K562 (cell line): ENCODE data around the gene SPOCD1. TPM values are rescaled to one million over a fixed set of nuclear protein-coding genes. Genes with fewer than 3 reads are reported as not detected.

Experiments
- BHLHE40 ChIP-seq: IDR thresholded peaks from 2 replicates; pipeline ENCODE4 v1.6.1; 2011; ENCODE audit warnings: low read length, improper control_type of control experiment
- CBFA2T3 ChIP-seq: fragments of 450-650 bp; IDR thresholded peaks from 2 replicates; pipeline ENCODE4 v1.6.1; 2017
- HNRNPLL ChIP-seq: fragments of 200-400 bp; formaldehyde crosslinking; IDR thresholded peaks from 2 replicates; pipeline ENCODE4 v1.6.1; 2017; ENCODE audit warnings: low read length, low read depth, mild to moderate bottlenecking; ENCODE audit not compliant: poor library complexity, severe bottlenecking
- IFI16 ChIP-seq: fragments of 250-450 bp; sonication (Bioruptor Pico); IDR thresholded peaks from 2 replicates; pipeline ENCODE4 v2.1.2; 2022; ENCODE audit warnings: mild to moderate bottlenecking, inconsistent platforms
- KLF1 ChIP-seq: fragments of 450-650 bp; IDR thresholded peaks from 2 replicates; pipeline ENCODE4 v1.6.1; 2016; ENCODE audit warnings: missing genetic modification characterization, missing compliant biosample characterization
- REST ChIP-seq, 2 experiments: fragments of 450-650 bp; formaldehyde crosslinking in 1 of 2; IDR thresholded peaks; 2 replicates each; pipeline versions ENCODE4 v1.4.0 to v1.6.1; 2014 to 2020; ENCODE audit warnings: mild to moderate bottlenecking in 2 of 2, borderline replicate concordance in 1 of 2, low read depth in 1 of 2
- RFX1 ChIP-seq: fragments of 450-650 bp; IDR thresholded peaks from 2 replicates; pipeline ENCODE4 v1.6.1; 2016; ENCODE audit warnings: mild to moderate bottlenecking, moderate library complexity
- TAL1 ChIP-seq: fragments of 450-650 bp; IDR thresholded peaks from 2 replicates; pipeline ENCODE4 v1.6.1; 2016; ENCODE audit warnings: mild to moderate bottlenecking
- TFAM ChIP-seq: fragments of 250-450 bp; sonication (Bioruptor Pico); conservative IDR thresholded peaks from 2 replicates; pipeline ENCODE4 v1.5.0; 2021; ENCODE audit warnings: mild to moderate bottlenecking, moderate library complexity
- ZNF184 ChIP-seq: sonication (generic); formaldehyde crosslinking; IDR thresholded peaks from 2 replicates; pipeline ENCODE4 v1.5.0; 2020; ENCODE audit warnings: missing genetic modification reagents
- ZNF707 ChIP-seq: fragments of 250-450 bp; sonication (Bioruptor Pico); conservative IDR thresholded peaks from 2 replicates; pipeline ENCODE4 v1.8.0; 2022; ENCODE audit warnings: inconsistent platforms, mild to moderate bottlenecking, moderate library complexity
- polyA plus RNA-seq, 8 experiments: library from polyadenylated mRNA; depleted of rRNA in 4 of 8; stranded (reverse) in 5 of 8; unstranded in 3 of 8; fragments of >200 nt; fragmentation: Nextera tagmentation in 2 of 8; fragmentation: Illumina TruSeq in 1 of 8; extraction: Ambion mirVana in 2 of 8; extraction: Trizol in 1 of 8; gene quantifications; 2 replicates each; pipeline versions ENCODE4 v1.2.1 to v1.2.3, GENCODE V29; 2011 to 2014; ENCODE audit warnings: inconsistent platforms in 1 of 8, missing spikeins in 1 of 8
- total RNA-seq, 7 experiments: library from RNA; depleted of rRNA in 6 of 7; stranded (reverse); fragments of >200 nt in 6 of 7; fragmentation: Illumina TruSeq in 2 of 7; extraction: Trizol in 2 of 7; gene quantifications; 2 replicates each; pipeline versions ENCODE4 v1.2.1 to v1.2.3, GENCODE V29; 2011 to 2021; ENCODE audit warnings: low replicate concordance in 1 of 7
- TF ChIP-seq, protein P1 (sequence below): sonication (generic); formaldehyde crosslinking; IDR thresholded peaks from 2 replicates; pipeline ENCODE4 v1.8.1; 2023; ENCODE audit warnings: mild to moderate bottlenecking, missing genetic modification reagents
- TF ChIP-seq, protein P2 (sequence below): fragments of 150-350 bp; IDR thresholded peaks from 2 replicates; pipeline ENCODE4 v1.6.1; 2014; ENCODE audit warnings: low read depth, mild to moderate bottlenecking, low read length, borderline replicate concordance

Gene SPOCD1
- total and polyA plus RNA-seq, 9 of the 15 experiments (the other 6 are each of a cell fraction or from before 2014, with no cell fraction given), result 0.03 to 0.71 (median 0.26) TPM; not detected in 1

GRCh38 chr1:31831397-31832378, 15.9 kb upstream of the SPOCD1 start (continued):
- no peak for TF ChIP-seq REST (IDR thresholded peaks at IDR 0.05; ENCODE audit: borderline replicate concordance)
- TF ChIP-seq REST (CRISPR knock-in tag; IDR thresholded peaks at IDR 0.05; ENCODE audit: low read depth), result no peak
- no peak for TF ChIP-seq IFI16 (CRISPR knock-in tag)
- TF ChIP-seq, protein P1, sequence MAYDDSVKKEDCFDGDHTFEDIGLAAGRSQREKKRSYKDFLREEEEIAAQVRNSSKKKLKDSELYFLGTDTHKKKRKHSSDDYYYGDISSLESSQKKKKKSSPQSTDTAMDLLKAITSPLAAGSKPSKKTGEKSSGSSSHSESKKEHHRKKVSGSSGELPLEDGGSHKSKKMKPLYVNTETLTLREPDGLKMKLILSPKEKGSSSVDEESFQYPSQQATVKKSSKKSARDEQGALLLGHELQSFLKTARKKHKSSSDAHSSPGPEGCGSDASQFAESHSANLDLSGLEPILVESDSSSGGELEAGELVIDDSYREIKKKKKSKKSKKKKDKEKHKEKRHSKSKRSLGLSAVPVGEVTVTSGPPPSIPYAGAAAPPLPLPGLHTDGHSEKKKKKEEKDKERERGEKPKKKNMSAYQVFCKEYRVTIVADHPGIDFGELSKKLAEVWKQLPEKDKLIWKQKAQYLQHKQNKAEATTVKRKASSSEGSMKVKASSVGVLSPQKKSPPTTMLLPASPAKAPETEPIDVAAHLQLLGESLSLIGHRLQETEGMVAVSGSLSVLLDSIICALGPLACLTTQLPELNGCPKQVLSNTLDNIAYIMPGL (CRISPR knock-in tag), result no peak
- TF ChIP-seq ZNF707, result no peak
- no peak for TF ChIP-seq TFAM (CRISPR knock-in tag)
- TF ChIP-seq TAL1, result no peak
- TF ChIP-seq, protein P2, sequence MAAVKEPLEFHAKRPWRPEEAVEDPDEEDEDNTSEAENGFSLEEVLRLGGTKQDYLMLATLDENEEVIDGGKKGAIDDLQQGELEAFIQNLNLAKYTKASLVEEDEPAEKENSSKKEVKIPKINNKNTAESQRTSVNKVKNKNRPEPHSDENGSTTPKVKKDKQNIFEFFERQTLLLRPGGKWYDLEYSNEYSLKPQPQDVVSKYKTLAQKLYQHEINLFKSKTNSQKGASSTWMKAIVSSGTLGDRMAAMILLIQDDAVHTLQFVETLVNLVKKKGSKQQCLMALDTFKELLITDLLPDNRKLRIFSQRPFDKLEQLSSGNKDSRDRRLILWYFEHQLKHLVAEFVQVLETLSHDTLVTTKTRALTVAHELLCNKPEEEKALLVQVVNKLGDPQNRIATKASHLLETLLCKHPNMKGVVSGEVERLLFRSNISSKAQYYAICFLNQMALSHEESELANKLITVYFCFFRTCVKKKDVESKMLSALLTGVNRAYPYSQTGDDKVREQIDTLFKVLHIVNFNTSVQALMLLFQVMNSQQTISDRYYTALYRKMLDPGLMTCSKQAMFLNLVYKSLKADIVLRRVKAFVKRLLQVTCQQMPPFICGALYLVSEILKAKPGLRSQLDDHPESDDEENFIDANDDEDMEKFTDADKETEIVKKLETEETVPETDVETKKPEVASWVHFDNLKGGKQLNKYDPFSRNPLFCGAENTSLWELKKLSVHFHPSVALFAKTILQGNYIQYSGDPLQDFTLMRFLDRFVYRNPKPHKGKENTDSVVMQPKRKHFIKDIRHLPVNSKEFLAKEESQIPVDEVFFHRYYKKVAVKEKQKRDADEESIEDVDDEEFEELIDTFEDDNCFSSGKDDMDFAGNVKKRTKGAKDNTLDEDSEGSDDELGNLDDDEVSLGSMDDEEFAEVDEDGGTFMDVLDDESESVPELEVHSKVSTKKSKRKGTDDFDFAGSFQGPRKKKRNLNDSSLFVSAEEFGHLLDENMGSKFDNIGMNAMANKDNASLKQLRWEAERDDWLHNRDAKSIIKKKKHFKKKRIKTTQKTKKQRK, result no peak
- no peak for TF ChIP-seq ZNF184
- no peak for TF ChIP-seq HNRNPLL
- TF ChIP-seq BHLHE40, result no peak
- TF ChIP-seq KLF1 (tag), result no peak
- TF ChIP-seq CBFA2T3, result peak; percentile 38
- no peak for TF ChIP-seq RFX1
